DMS 273 treated with DMSO at 0.1 percent for 48 hours (cell line): Measurements from ENCODE around the gene EPN3.

ENCODE experiments used
- DNase-seq: peaks from one replicate; lab custom pipeline; 2025; lab: John Stamatoyannopoulos, UW

EPN3 gene

DNA sequence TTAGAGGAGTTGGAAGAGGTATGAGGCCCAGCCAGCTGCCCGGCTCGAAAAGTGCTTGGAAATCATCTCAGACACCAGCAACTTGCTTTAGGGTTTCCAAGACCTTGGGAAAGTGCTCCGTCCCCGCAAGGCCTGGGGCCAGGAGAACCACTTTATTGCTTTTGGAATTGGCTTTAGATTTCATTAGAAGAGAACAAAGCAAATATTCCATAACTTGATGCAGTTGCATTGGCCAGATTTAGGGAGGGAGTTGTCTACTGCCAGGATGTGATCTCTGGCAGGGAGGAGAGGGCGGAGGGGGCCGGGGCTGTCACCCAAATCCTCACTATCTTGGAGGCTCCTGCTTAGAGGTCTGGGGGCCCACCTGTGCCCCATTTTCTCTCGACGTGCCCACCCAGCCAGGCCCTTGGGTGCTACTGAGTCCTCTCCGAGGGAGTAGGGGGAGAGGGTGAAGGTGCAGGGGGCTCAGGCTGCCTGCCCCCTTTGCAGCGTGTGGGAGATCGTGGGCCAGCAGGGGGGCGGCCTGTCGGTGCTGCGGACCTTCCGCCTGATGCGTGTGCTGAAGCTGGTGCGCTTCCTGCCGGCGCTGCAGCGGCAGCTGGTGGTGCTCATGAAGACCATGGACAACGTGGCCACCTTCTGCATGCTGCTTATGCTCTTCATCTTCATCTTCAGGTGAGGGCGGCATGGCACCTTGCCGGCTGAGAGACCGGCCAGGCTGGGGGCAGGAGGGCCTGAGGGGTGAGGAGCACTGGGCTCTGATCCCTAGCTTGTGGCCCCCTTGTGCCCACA lies 58.6 kb downstream of the EPN3 start:
- no peak for DNase-seq

DNA sequence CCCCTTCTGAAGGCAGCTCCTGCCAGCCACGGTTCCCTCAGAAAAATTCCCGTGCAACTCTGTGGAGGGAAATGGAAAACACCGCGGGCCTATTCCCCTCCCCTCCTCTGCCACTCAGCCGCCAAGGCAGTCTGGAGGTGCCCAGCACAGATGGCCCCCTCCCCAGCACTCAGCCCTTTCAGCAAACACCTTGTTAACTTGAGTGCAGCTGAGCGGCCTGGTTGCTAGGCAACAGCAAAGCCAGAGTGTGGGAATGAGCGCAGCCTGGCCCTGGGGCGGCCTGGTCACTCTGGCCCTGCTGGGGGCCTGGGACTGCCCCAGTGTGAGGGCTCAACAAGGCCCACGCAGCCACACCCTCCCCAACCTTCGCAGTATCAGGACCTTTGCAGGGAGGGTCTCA lies 60.8 kb downstream of the EPN3 start:
- DNase-seq, result peak; percentile 32
